Measurements from ENCODE around the gene ADGRV1.

GRCh38 chr5:90739567-90739966, 181.0 kb downstream of the ADGRV1 start:
- TF ChIP-seq CTCF (IDR thresholded peaks at IDR 0.05) (no peak), POLR2A (IDR thresholded peaks at IDR 0.05) (no peak), POLR2AphosphoS5 (IDR thresholded peaks at IDR 0.05) (no peak)
